GM21447 (cell line): Measurements from ENCODE around the gene DPYD.
"Not testable (repeated sequence)": the region's sequence is repeated elsewhere in the genome, so short reads cannot be mapped to it uniquely, and the experiment has no call there.

Experiments used
- ATAC-seq: cut with Tn5 transposase; IDR thresholded peaks from one replicate; pipeline ENCODE4 v1.9.1; 2021; ENCODE audit not compliant: unreplicated experiment

The DPYD gene

GRCh38 chr1:97382206-97382605, 538.6 kb downstream of the DPYD start:
- no peak for ATAC-seq

DNA sequence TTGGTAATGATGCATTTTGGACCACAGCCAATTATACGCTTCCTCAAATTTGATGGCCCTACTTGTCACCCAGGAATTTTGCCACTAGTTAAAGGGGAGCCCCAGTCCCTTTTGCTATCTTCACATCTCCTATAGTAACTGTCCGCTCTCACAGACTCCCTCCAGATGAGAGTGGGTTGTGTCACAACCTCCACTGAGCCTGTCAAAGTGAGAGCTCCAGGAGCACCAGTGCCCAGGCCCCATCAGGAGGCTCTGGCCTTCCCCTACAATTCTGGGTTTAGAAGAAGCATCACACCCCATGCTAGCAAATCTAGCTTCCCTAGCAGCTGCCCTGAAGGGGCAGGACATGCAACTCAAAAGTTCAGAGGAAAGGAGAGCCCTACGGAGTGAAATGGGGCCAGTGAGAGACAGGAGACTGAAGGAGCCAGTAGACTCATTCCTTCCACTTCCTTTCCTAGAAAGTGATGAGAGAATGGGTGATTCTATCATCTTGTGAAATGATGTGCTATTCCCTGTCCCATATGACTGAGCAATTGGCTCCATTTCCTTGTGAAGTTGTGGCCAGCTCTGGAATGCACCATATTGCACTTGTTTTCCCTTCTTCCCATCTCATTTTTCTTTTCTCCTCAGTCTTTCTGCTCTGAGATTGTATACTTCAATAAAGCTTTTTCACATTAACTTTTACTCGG, 541.3 kb downstream of the DPYD start:
- no peak for ATAC-seq

- ATAC-seq: no peak
These were observed 542.2 kb downstream of the DPYD start for GRCh38 chr1:97378596-97378995.

- no peak for ATAC-seq
These were observed 543.3 kb downstream of the DPYD start for GRCh38 chr1:97377432-97378034.

- no peak for ATAC-seq
These were observed 547.8 kb downstream of the DPYD start for GRCh38 chr1:97373000-97373399.

- ATAC-seq: no peak
These were observed 548.3 kb downstream of the DPYD start for GRCh38 chr1:97372531-97372930.

- ATAC-seq: no peak
These were observed 552.5 kb downstream of the DPYD start for GRCh38 chr1:97368296-97368695.

- ATAC-seq: no peak
These were observed 553.9 kb downstream of the DPYD start for GRCh38 chr1:97366984-97367383.

DNA sequence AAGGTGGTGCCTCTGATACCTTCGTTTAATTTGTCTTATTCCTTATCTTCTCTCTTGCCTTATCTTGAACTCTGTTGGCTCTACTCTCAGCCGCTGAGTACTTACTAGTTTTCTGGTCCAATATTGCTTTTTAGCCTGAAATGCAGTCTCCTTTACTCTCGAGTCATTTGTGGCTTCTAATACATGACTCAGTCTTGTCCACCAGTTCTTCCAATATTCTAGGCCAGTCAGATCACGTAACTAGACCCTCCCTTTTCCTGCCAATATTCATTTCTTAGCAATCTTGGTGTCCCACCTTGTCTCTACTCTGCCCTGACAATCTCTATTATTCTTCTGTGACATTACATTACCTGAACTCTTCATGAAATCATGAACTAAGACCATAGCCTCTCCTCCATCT, 555.8 kb downstream of the DPYD start:
- ATAC-seq: no peak

DNA sequence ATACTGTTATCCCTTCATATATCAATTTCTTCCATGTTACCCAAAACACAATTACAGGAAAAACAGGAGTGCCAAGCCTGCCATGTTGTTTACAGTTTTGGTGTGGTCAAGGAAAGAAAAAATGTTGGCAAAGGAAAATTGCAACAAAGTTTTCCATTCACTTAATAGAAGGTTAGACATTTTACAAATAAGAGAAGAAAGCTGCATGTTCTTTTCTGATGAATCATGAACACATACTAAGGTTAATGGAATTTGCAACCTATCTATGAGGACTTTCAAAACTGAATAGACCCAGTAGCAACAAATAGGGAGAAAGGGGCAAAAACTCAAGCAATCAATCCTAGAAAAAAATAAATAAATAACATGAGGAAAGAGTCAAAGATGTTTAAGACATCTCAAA, 556.7 kb downstream of the DPYD start:
- ATAC-seq: no peak

- no peak for ATAC-seq
These were observed 564.5 kb downstream of the DPYD start for GRCh38 chr1:97356309-97356708.

- no peak for ATAC-seq
These were observed 567.9 kb downstream of the DPYD start for GRCh38 chr1:97352936-97353382.

- no peak for ATAC-seq
These were observed 569.0 kb downstream of the DPYD start for GRCh38 chr1:97351846-97352245.

- ATAC-seq: no peak
These were observed 570.2 kb downstream of the DPYD start for GRCh38 chr1:97350662-97351061.

- no peak for ATAC-seq
These were observed 570.6 kb downstream of the DPYD start for GRCh38 chr1:97350241-97350640.

- ATAC-seq: not testable (repeated sequence)
These were observed 571.0 kb downstream of the DPYD start for GRCh38 chr1:97349794-97350193.

- ATAC-seq: no peak
These were observed 572.1 kb downstream of the DPYD start for GRCh38 chr1:97348599-97349265.

DNA sequence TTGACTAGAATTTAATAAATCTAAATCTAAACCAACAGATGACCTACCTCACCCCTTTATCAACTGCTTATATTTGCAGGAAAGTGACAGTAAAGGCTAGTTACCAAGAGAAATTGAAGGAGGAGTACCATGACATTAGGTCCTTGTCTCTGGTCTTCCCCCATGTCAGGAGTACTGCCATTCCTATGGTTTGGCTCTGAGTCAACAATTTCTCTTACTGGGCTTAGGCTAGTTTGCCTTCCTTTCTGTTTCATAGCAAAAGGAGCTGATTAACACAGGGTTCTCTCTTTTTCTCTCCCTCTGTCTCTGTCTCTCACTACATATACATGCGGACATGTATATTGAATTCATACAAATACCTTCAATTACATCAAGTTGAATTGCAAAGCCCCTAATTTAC, 579.9 kb downstream of the DPYD start:
- no peak for ATAC-seq

DNA sequence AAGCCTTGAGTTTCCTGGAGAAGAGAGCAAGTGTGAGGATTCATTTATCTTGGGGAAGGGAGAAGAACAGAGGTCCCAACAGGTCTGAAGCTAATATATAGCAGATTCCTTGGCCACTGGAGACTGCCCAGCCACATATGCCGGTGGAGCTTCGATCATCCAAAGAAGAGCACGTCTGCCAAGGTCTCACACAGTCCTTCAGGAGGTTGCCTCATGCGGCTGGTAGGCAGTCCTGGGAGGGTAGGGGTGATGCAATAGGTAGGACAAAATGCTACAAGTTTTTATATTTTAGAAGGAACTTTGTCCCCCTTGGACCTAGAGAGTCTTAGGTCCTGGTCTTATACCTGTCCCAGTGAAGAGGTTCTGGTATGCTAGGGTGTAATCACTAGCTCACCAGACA, 582.5 kb downstream of the DPYD start:
- ATAC-seq: no peak

- no peak for ATAC-seq
These were observed 583.4 kb downstream of the DPYD start for GRCh38 chr1:97337250-97338030.

GRCh38 chr1:97334454-97334853, 586.4 kb downstream of the DPYD start:
- no peak for ATAC-seq

- ATAC-seq: no peak
These were observed 588.1 kb downstream of the DPYD start for GRCh38 chr1:97332716-97333115.
